GM11168 (cell line): Measurements from ENCODE around the gene RBMS1.

Experiments
- in situ Hi-C: fragments of 300-500 bp; cut with MboI; formaldehyde crosslinking; loops from one replicate; pipeline ENCODE4 v1.12.0; 2022; ENCODE audit warnings: low sequenced_read_pairs; ENCODE audit not compliant: unreplicated experiment

RBMS1 gene

GRCh38 chr2:160347269-160347863, 146.2 kb downstream of the RBMS1 start:
- in situ Hi-C loops = loop anchor here (25.0 kb wide), 1 partner anchor 640 kb away; no protein-coding TSS in a partner anchor

- in situ Hi-C loops = loop anchor here (25.0 kb wide), 1 partner anchor 642 kb away; no protein-coding TSS in a partner anchor
Measured at GRCh38 chr2:160345071-160345764, 148.4 kb downstream of the RBMS1 start.

- in situ Hi-C loops = loop anchor here (25.0 kb wide), 1 partner anchor 644 kb away; no protein-coding TSS in a partner anchor
Measured at GRCh38 chr2:160343404-160343803, 150.2 kb downstream of the RBMS1 start.

GRCh38 chr2:160339726-160340125, 153.9 kb downstream of the RBMS1 start:
- in situ Hi-C loops = loop anchor here (25.0 kb wide), 1 partner anchor 648 kb away; no protein-coding TSS in a partner anchor

- in situ Hi-C loops = loop anchor here (25.0 kb wide), 1 partner anchor 648 kb away; no protein-coding TSS in a partner anchor
Measured at GRCh38 chr2:160338901-160339685, 154.5 kb downstream of the RBMS1 start.

- in situ Hi-C loops = loop anchor here (25.0 kb wide), 1 partner anchor 650 kb away; no protein-coding TSS in a partner anchor
Measured at GRCh38 chr2:160337728-160338127, 155.9 kb downstream of the RBMS1 start.

- in situ Hi-C loops = loop anchor here (25.0 kb wide), 1 partner anchor 651 kb away; no protein-coding TSS in a partner anchor
Measured at GRCh38 chr2:160336635-160337034, 157.0 kb downstream of the RBMS1 start.

- in situ Hi-C loops = loop anchor here (25.0 kb wide), 1 partner anchor 651 kb away; no protein-coding TSS in a partner anchor
Measured at GRCh38 chr2:160336105-160336504, 157.5 kb downstream of the RBMS1 start.

- in situ Hi-C loops = loop anchor here (25.0 kb wide), 1 partner anchor 652 kb away; no protein-coding TSS in a partner anchor
Measured at GRCh38 chr2:160335441-160335840, 158.2 kb downstream of the RBMS1 start.

GRCh38 chr2:160334028-160334741, 159.4 kb downstream of the RBMS1 start:
- in situ Hi-C loops = loop anchor here (25.0 kb wide), 1 partner anchor 653 kb away; no protein-coding TSS in a partner anchor

- in situ Hi-C loops = loop anchor here (25.0 kb wide), 1 partner anchor 654 kb away; no protein-coding TSS in a partner anchor
Measured at GRCh38 chr2:160333324-160334027, 160.1 kb downstream of the RBMS1 start.

GRCh38 chr2:160332318-160332717, 161.3 kb downstream of the RBMS1 start:
- in situ Hi-C loops = loop anchor here (25.0 kb wide), 1 partner anchor 655 kb away; no protein-coding TSS in a partner anchor

GRCh38 chr2:160331258-160332025, 162.2 kb downstream of the RBMS1 start:
- in situ Hi-C loops = loop anchor here (25.0 kb wide), 1 partner anchor 656 kb away; no protein-coding TSS in a partner anchor

- in situ Hi-C loops = loop anchor here (25.0 kb wide), 1 partner anchor 658 kb away; no protein-coding TSS in a partner anchor
Measured at GRCh38 chr2:160328811-160329527, 164.6 kb downstream of the RBMS1 start.

- in situ Hi-C loops = loop anchor here (25.0 kb wide), 1 partner anchor 661 kb away; no protein-coding TSS in a partner anchor
Measured at GRCh38 chr2:160326786-160327185, 166.8 kb downstream of the RBMS1 start.

- in situ Hi-C loops = loop anchor here (25.0 kb wide), 1 partner anchor 662 kb away; no protein-coding TSS in a partner anchor
Measured at GRCh38 chr2:160325418-160325817, 168.2 kb downstream of the RBMS1 start.

- in situ Hi-C loops = loop anchor here (25.0 kb wide), 1 partner anchor 662 kb away; no protein-coding TSS in a partner anchor
Measured at GRCh38 chr2:160324917-160325316, 168.7 kb downstream of the RBMS1 start.
